Thymus (tissue), 14 donors: Measurements from ENCODE around the gene BIVM. TPM values are rescaled to one million over a fixed set of nuclear protein-coding genes. Genes with fewer than 3 reads are reported as not detected.

Experiments
- DNase-seq, 9 donors: peaks; one replicate each; pipeline ENCODE4 v3.0.0-alpha.2; 2013; ENCODE audit warnings: low spot score in 9 of 9, low read depth in 6 of 9, missing footprints in 1 of 9
- H3K27ac ChIP-seq, 2 donors: one replicate each; pipeline ENCODE4 v1.5.1; 2013; ENCODE audit warnings: control low read depth in 1 of 2, low read depth in 1 of 2, low read length in 1 of 2, mild to moderate bottlenecking in 1 of 2, moderate library complexity in 1 of 2
- H3K27me3 ChIP-seq, 2 donors: one replicate each; pipeline ENCODE4 v1.5.1; 2013; ENCODE audit warnings: low read length in 1 of 2; ENCODE audit not compliant: control insufficient read depth in 2 of 2, insufficient read depth in 1 of 2
- H3K36me3 ChIP-seq, 2 donors: one replicate each; pipeline ENCODE4 v1.5.1; 2013; ENCODE audit warnings: low read length in 1 of 2, mild to moderate bottlenecking in 1 of 2, moderate library complexity in 1 of 2; ENCODE audit not compliant: control insufficient read depth in 2 of 2, insufficient read depth in 2 of 2
- H3K4me1 ChIP-seq, 2 donors: one replicate each; pipeline ENCODE4 v1.5.1; 2013; ENCODE audit warnings: low read length in 2 of 2; ENCODE audit not compliant: control insufficient read depth in 2 of 2, insufficient read depth in 2 of 2
- H3K4me3 ChIP-seq, 2 donors: one replicate each; pipeline ENCODE4 v1.5.1; 2013; ENCODE audit warnings: low read length in 2 of 2, control low read depth in 1 of 2, mild to moderate bottlenecking in 1 of 2
- H3K9me3 ChIP-seq, 2 donors: one replicate each; pipeline ENCODE4 v1.5.1; 2013; ENCODE audit warnings: low read length in 1 of 2, mild to moderate bottlenecking in 1 of 2; ENCODE audit not compliant: control insufficient read depth in 2 of 2, insufficient read depth in 1 of 2
- WGBS: extraction: QIAGEN DNeasy Blood & Tissue Kit; methylation state at CpG from one replicate; pipeline ENCODE4 v1.1.7; 2013; 5-methylcytosine and 5-hydroxymethylcytosine counted together
- long read RNA-seq, 10 donors: transcript quantifications; one replicate each; lab custom pipeline, GENCODE V29; 2026
- polyA plus RNA-seq: library from polyadenylated mRNA; stranded (reverse); fragments of 200-250 nt; gene quantifications from one replicate; pipeline ENCODE4 v1.2.3, GENCODE V29; 2013
- total RNA-seq: library from RNA; stranded (reverse); fragments of 120-200 nt; gene quantifications from one replicate; pipeline ENCODE4 v1.2.4, GENCODE V29; 2013
- donor health status: healthy.

BIVM gene
- 12.2 TPM for total RNA-seq
- 18.0 TPM for polyA plus RNA-seq
- long read RNA-seq, donor 1, result 0 reads
- long read RNA-seq, donor 2, result 0 reads
- long read RNA-seq, donor 3, partial matches to known transcripts, result 0 of 1 reads
- long read RNA-seq, donor 3, other reads (novel, unspliced or antisense), result 0 of 1 reads
- long read RNA-seq, donor 4, partial matches to known transcripts, result 0 of 2 reads
- long read RNA-seq, donor 4, other reads (novel, unspliced or antisense), result 0 of 2 reads
- long read RNA-seq, donor 5, partial matches to known transcripts, result 0 of 3 reads
- long read RNA-seq, donor 5, other reads (novel, unspliced or antisense), result 0 of 3 reads
- long read RNA-seq, donor 6, partial matches to known transcripts, result 0 of 2 reads
- long read RNA-seq, donor 6, other reads (novel, unspliced or antisense), result 0 of 2 reads
- long read RNA-seq, donor 7, partial matches to known transcripts, result 0 of 1 reads
- long read RNA-seq, donor 7, other reads (novel, unspliced or antisense), result 0 of 1 reads
- long read RNA-seq, donor 8, result 0 reads
- long read RNA-seq, donor 9, partial matches to known transcripts, result 0 of 2 reads
- long read RNA-seq, donor 9, other reads (novel, unspliced or antisense), result 0 of 2 reads
- long read RNA-seq, donor 10, result 0 reads

- H3K27ac ChIP-seq, result peak within 1 kb of the TSS in 1 of 2 donors; percentile 25
- peaks cover 2 to 20% of the 10 kb centered on the region in 2 donors for H3K4me1 ChIP-seq
- DNase-seq, result peak in 4 of 9 donors; percentile 53 to 78 (median 60)
- under 1% methylated on average over 72 of the region's 72 CpGs for WGBS
- peak within 1 kb of the TSS; percentile 63 to 84 for H3K4me3 ChIP-seq
- H3K27me3 ChIP-seq, result peaks cover 22 to 29% of the 10 kb centered on the region in 2 donors
- H3K9me3 ChIP-seq, result no peaks in the 10 kb centered on the region
- no peaks in the 10 kb centered on the region for H3K36me3 ChIP-seq
Observed at GRCh38 chr13:102798581-102799425, at the start of gene BIVM, which contains the start of gene POGLUT2. Gene BIVM (plus strand): TSS chr13:102799119. CDS start chr13:102807268, 8,149 bp downstream. Gene POGLUT2 (minus strand): TSS chr13:102798976. CDS start chr13:102798670, 306 bp downstream.

- Histone ChIP-seq H3K36me3 (no peaks in the 10 kb centered on the region), H3K27ac (no peak overlapping the region), H3K4me3 (no peak overlapping the region), H3K27me3 (no peaks in the 10 kb centered on the region), H3K4me1 (no peaks in the 10 kb centered on the region), H3K9me3 (no peaks in the 10 kb centered on the region)
- DNase-seq, result no peak
- WGBS, result 95% methylated on average over 3 of the region's 3 CpGs
Observed at GRCh38 chr13:102751886-102752285, 47.0 kb upstream of the BIVM start.

- no peaks in the 10 kb centered on the region for H3K4me1 ChIP-seq
- H3K36me3 ChIP-seq, result no peaks in the 10 kb centered on the region
- no peak overlapping the region for H3K4me3 ChIP-seq
- no peaks in the 10 kb centered on the region for H3K27me3 ChIP-seq
- no peak overlapping the region for H3K27ac ChIP-seq
- no peak for DNase-seq
- H3K9me3 ChIP-seq, result no peaks in the 10 kb centered on the region
- WGBS, result 97% methylated on average over 1 of the region's 1 CpG
Observed at GRCh38 chr13:102757006-102757405, 41.9 kb upstream of the BIVM start.

- Histone ChIP-seq H3K4me3 (no peak overlapping the region), H3K4me1 (no peaks in the 10 kb centered on the region), H3K27ac (no peak overlapping the region), H3K36me3 (no peaks in the 10 kb centered on the region), H3K9me3 (no peaks in the 10 kb centered on the region), H3K27me3 (no peaks in the 10 kb centered on the region)
- 93% methylated on average over 2 of the region's 2 CpGs for WGBS
- no peak for DNase-seq
Observed at GRCh38 chr13:102758842-102759241, 40.1 kb upstream of the BIVM start.

- peaks cover 0 to 2% of the 10 kb centered on the region in 2 donors for H3K36me3 ChIP-seq
- no peak overlapping the region for H3K27ac ChIP-seq
- H3K9me3 ChIP-seq, result no peaks in the 10 kb centered on the region
- WGBS, result 99% methylated on average over 1 of the region's 1 CpG
- no peak overlapping the region for H3K4me3 ChIP-seq
- no peaks in the 10 kb centered on the region for H3K27me3 ChIP-seq
- no peaks in the 10 kb centered on the region for H3K4me1 ChIP-seq
- DNase-seq, result no peak
Observed at GRCh38 chr13:102761071-102761470, 37.8 kb upstream of the BIVM start.

- no peaks in the 10 kb centered on the region for H3K4me1 ChIP-seq
- no peak overlapping the region for H3K4me3 ChIP-seq
- H3K9me3 ChIP-seq, result no peaks in the 10 kb centered on the region
- peaks cover 0 to 13% of the 10 kb centered on the region in 2 donors for H3K36me3 ChIP-seq
- H3K27me3 ChIP-seq, result no peaks in the 10 kb centered on the region
- WGBS, result 100% methylated on average over 1 of the region's 1 CpG
- no peak for DNase-seq
- H3K27ac ChIP-seq, result no peak overlapping the region
Observed at GRCh38 chr13:102763741-102764140, 35.2 kb upstream of the BIVM start.

GRCh38 chr13:102768909-102769308 is 30.0 kb upstream of the BIVM start:
- 97% methylated on average over 2 of the region's 2 CpGs for WGBS
- no peak overlapping the region for H3K4me3 ChIP-seq
- DNase-seq, result no peak
- H3K4me1 ChIP-seq, result peaks cover 14 to 16% of the 10 kb centered on the region in 2 donors
- H3K27me3 ChIP-seq, result peaks cover 0 to 2% of the 10 kb centered on the region in 2 donors
- H3K36me3 ChIP-seq, result peaks cover 0 to 13% of the 10 kb centered on the region in 2 donors
- H3K27ac ChIP-seq, result no peak overlapping the region
- H3K9me3 ChIP-seq, result peaks cover 0 to 2% of the 10 kb centered on the region in 2 donors

- Histone ChIP-seq H3K4me3 (no peak overlapping the region), H3K27ac (no peak overlapping the region), H3K4me1 (peaks cover 22 to 24% of the 10 kb centered on the region in 2 donors), H3K27me3 (peaks cover 0 to 2% of the 10 kb centered on the region in 2 donors), H3K9me3 (peaks cover 0 to 2% of the 10 kb centered on the region in 2 donors), H3K36me3 (peaks cover 0 to 13% of the 10 kb centered on the region in 2 donors)
- DNase-seq, result no peak
- WGBS, result 83% methylated on average over 4 of the region's 4 CpGs
Observed at GRCh38 chr13:102769679-102770078, 29.2 kb upstream of the BIVM start.
